Measurements from ENCODE around the gene CHCHD6.

Gene CHCHD6, protein sequence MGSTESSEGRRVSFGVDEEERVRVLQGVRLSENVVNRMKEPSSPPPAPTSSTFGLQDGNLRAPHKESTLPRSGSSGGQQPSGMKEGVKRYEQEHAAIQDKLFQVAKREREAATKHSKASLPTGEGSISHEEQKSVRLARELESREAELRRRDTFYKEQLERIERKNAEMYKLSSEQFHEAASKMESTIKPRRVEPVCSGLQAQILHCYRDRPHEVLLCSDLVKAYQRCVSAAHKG

DNA sequence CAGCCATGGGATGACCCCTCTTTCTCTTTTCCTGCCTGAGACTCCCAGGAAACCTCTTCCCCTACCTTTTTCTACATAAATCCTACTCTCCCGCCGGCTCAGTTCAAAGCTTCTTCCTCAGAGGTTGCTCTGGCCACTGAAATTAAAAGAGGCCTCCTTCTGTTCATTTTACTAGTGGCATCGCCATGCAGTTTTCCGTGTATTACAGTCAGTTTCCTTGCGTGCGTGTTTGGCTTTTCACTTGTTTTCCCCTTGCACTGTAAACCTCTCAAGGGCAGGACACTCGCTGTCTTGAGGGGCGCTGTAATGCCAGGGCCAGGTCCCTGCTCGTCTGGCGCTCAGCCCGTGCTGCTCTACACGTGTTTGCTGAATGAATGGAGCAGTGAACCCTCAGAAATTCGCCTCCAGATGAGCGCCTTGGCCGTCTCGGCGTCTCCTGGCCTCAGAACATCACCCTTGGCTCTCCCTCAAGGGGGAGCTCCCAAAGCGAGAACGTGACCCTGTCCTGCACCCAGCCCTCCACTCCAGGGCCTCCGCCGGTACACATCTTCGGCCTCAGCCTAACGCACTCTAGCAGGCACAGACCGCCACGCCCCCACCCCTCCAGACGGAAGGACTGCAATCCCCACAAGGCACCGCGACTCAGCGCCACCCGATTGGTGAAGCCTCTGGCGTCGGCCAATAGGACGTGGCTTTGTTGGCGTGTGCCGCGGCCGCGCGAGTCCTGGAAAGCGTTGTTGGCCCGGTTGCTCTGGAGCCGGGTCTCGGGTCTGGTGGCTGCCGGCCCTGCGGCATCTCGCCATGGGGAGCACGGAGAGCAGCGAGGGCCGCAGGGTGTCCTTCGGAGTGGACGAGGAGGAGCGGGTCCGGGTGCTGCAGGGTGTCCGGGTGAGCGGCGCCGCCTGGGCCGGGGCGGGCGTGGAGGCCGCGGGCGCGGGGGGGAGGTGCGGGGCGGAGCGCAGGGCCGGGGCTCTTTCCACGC is at the start of gene CHCHD6:
CHCHD6 (plus strand) TSS at position 729 of the 982 bp plus-strand sequence; CDS start at position 802, 73 bp downstream.
- DNase-seq, result peak; percentile 98

DNA sequence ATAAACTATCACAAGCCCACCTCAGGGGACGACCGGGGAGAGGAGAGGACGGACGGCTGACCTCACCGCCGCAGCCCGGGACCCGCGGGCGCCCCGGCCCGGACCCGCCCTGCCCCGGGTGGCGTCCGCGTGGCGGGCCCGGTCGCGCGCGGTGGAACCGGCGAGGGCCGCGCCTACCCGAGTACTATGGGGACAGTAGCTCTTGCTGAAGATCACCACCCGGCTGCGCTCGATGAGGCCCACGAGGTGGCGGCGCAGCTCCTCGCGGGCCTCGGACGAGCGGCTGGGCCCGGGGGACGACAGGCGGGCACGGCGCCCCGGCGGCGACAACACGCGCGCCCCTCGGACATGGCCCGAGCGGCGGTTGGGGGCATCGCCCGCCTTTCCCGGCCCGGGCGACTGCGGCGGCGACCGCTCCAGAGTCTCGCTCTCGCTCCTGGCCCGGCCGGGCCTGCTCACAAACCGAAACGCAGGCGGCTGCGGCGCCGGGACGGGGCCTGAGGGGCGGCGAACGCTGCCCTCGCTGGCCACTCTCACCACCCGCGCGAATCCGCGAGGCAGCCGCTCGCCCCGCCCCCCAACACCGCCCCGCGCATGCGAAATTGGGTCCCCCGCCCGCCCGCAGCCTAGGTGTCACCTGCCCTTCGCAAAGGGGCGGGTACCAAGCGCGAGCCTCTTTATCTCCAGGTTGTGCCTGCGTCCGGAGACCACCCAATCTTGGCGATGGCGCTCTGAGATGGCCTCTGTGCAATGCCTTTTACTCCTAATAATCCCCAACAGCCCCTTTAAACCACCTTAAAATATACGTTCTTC is 49.3 kb upstream of the CHCHD6 start, which contains the start of gene TXNRD3:
TXNRD3 (minus strand) TSS at position 554 of the 813 bp plus-strand sequence.
- DNase-seq, result peak; percentile 79

DNA sequence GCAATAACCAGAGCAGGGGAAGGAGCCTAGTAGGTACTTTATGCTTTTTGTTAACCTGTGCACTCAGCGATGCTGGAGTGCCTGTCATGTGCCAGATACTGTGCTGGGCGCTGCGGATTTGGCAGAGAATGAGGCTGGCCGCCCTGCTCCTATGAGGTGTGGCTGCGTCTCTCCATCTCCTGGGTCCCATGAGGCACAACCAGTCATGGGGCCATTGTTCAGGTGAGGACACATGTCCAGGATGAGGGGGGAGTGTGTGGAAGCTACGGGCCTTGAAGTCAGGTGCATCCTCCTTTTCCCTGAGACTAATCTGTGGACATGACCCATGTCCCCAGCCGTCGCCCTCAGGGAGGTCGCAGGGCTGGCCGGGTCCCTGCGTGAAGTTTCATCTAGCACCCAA is 48.2 kb upstream of the CHCHD6 start:
- DNase-seq, result no peak

DNA sequence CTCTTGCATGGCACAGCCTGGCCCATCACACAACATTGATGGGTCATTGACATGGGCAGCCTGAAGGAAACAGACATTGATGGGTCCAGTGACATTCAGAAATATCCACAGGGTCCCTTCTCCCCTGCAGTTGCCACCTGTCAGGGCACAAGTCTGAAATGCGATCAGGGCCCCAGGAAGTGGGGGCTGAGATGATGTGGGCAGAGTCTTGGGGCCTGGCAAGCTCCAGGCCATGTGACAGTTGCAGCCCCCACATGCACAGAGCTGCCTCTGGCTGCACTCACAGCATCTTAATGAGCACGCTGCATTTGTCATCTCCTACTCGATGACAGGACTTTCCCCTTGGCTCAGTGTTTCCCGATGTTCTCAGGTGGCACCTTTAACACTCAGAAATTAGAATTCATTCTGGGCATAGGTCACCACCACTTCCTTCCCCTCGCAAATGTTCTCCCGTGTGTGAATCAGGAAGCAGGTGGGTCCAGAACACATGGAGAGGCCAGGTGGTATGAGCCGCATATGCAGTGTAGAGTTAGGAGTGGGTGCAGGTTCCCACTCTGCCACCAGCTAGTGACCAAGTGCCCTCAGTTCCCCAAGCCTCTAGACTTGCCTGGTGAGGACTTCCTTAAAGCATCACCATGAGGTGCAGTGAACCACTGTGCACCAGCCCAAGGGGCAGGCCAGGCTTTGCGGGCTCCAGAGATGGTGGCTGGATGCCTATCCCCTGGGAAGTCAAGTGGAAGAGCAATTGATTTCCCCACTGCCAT is 47.5 kb upstream of the CHCHD6 start:
- no peak for DNase-seq

DNA sequence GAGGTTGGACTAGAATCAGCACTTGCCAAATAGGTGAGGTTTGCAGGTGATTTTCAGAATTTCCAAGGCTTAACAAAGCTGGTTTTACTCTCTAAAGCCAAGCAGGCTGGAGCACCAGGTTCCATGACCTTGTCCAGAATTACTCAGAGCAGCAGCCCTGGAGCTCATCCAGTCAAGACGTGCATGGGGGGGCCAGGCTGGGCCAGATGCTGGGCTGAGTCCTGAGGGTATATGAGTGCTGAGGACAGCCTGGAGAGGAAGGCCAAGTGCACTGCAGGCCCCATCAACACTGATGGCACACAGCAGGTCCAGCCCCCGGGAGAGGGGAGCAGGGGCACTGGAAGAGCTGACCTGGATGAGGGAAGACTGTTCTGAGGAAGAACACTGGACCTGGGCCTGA is 46.1 kb upstream of the CHCHD6 start:
- DNase-seq, result no peak

DNA sequence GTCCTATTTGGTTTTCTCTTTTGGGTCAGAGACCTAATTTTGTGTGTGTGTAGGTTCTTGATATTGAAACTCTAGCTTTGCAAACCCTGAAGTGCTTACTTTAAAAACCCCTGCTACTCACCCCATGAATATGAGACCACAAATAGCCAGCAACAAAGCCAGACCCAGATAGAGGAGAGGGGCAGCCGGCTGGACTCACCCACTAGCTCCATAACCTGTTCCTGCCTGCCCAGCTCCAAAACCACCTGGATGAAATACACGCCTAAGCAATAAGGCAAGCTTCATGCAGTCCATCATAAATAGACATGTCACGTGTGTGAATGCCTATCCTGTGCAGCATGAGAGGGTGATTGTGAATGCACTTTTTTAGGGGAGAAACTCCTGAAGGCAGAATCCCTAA is 45.5 kb upstream of the CHCHD6 start:
- DNase-seq, result no peak

DNA sequence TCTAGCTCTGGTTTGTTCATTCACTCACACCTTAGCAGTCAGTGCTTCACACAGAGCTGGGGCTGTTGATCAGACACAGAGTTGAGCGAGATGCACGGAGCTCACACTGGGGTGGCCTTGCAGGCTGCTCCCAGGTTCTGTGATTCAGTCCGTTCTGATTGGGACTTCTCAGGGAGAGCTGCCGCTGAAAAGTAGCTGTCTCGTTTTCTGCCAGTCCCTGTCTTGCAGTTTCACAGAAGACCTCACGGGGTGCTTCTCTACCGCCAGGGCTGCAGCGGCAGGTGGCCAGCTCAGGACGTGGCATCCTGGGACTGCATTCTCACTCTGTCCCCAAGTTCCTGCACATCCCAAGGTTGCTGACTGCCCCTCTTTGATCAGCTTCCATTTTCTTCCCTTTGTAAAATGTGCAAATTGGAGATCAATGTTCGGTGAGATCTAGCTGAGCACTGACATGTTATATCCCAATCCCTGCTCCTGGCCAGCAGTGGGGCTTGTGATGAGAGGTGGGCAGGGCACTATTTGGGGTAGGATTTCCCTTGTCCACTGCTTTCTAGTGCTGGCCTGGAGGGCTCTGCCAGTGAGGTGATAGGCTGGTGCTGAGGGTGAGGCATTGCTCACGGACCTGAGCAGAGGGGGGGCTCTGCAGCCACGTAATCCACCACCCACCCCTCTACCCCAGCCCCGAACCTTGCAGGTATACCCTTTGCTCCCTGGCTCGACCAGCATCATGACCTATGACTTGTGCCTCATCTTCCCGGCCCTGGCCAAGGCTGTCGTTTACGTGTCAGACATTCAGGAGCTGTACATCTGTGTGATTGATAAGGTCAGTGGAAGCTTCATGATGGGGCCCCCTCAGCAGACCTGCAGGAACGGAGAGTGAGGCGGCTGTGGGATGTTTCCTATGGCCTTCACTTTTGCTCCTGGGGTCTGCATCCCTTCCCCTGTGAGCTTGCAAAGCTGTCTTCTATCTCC is 43.8 kb upstream of the CHCHD6 start:
- no peak for DNase-seq

DNA sequence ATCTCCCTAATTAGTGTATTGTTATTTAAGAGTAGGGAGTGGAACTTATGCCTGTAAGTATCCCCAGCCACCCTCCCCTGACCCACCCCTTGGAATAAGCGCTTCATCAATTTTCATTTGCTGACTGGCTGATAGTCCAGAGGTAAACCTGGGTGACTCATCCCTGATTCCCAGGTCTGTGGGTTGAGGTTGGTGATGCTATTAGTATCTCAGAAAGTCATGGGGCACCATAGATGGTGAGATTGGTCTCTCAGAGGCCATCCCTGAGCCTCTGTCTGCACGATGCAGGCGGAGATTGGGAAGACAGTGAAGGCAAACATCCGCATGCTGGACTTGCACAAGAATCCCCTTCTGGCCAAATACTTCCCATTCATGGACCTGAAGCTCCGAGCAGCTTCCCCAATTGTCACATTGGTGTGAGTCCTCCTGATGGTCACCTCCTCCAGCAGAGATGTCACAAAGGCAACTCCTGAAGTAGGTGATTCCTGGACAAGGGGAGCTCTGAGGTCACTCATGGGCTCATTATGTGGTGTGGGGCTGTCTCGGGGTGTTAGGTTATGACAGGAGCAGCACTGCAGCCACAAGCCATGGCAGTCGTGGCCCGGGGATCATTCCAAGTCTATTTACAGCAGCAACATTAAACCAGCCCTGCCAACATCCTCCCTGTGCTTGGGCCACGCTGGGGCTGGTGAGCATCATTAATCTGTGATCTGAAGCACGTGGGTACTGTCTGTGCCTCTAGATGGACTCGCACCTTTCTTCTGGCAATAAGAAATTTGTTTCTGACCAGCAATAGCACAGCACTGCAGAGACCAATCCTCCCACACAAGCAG is 42.3 kb upstream of the CHCHD6 start:
- DNase-seq, result no peak

DNA sequence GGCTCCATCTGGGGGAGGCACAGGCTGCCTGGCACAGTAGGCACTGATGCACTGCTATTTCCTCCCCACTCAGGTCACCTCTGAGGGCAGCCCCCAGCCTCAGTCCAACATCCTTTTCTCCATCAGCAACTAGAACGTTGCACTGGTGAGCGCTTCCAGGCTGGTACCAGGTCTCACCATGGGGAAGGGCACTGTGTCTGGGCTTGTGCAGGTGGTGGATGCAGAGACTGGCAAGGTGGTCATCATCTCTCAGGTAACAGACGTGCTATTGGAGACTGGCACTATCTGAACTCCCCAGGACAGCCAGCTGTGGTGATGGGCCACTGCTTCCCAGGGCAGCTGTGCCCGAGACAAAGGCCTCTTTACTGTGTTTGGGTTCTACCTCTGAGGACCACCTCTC is 40.8 kb upstream of the CHCHD6 start:
- no peak for DNase-seq

DNA sequence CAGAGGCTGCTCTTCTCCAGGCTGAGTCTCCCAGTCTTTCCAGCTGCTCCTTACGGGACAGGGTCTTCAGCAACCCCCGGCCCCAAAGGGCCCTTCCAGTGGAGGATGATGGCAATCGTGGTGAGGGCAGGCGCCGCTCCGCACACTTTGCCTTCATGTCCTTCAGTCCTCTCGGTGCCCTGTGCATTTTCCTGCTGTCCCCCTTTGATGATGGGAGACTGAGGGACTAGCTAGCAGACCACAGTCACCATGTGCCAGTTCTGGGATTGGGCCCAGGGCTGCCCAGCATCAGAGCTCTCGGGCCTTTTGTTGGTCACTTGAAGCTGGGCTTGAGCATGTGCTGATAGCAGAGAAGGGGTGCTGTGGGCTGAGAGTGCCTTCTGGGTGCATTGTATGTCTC is 40.3 kb upstream of the CHCHD6 start:
- no peak for DNase-seq

DNA sequence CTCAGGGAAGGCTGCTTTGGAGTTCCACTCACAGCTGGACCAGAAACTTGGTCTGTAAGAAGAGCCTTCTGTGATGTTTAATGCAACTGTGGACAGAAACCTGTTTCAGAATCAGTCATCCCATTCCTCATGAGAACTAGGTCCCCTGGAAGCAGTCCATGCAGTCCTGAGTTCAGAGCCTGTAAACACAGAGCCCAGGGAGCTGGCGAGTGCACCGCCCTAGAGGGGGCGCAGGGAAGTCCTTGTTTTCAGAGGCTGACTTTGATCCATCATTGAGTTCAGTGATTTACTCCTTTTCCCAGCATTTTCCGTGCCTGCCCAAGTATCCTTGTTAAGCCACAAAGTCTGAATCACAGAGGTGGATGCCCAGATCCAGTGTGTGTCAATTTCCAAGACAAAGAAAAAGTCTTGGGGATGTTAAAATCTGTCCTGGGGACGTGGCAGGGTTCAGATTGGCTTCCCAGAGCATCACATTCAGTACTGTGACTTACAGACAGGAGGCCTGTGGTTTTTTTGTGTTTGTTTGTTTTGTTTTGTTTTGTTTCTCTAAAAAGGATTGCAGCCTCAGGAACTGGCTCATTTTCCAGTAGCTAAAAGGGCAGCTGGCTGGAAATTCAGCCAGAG is 39.3 kb upstream of the CHCHD6 start:
- no peak for DNase-seq

DNA sequence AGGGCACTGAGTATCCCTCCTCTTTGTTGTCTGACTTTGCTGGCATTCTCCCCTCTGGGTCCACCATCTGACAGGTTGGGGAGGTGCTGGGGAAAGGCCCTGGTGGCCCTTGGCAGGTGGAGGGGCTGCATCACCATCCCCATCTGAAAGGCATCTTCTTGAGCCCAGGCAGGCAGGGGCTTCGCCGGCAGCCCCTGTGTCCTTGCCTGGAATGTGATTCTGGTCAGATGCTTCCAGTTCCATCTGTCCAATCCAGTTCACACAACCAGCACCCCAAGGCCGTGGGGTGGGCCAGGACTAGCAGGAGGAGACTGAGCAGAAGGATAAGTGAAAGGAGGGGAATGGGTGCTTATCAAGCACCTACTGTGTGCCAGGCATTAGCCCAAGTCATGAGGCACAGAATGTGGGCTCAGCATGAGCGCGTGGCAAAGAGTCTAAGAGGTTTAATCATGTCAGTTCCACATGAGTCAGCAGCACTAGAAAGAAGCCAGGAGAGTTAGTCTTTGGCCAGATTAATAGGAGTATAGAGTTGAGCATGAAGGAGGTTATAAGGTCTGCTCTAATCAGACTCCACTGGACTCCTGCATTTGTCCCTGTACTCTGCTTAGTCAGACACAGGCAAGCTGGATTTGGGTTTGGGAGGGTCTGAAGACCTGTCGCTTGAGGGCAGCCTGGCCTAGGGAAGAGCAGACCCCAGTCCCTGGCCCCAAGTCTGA is 38.7 kb upstream of the CHCHD6 start:
- no peak for DNase-seq

DNA sequence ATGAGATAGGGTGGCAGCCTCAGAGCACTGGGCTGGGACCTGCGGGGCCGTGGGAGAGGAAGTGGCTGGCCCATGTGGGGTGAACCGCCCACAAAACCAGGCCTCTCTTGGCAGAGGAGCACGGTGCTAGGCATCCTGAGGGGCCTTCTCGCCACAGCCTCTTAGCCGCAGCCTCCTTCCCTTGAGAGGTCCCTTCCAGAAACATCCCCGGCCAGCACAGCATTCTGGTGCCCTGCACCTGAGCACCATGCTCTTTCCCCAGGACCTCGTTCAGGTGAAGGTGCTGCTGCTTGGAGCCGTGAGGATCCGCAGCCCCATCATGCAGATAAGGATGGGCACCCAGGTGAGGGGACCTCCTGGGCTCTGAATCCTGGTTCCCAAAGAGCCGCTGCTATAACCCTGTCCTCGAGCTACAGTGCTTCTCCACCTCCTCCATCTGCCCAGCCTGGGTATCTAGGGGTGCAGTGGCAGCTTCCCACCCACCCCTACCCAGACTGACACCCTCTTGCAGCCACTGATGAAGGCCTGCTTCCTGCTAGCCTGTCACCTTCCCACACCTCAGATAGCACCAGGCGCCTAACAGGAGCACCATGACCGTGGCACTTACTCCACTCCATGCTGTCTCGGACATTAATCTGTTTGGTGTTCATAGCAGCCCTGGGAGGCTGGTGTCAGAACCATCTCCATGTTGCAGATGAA is 37.9 kb upstream of the CHCHD6 start:
- DNase-seq, result no peak

DNA sequence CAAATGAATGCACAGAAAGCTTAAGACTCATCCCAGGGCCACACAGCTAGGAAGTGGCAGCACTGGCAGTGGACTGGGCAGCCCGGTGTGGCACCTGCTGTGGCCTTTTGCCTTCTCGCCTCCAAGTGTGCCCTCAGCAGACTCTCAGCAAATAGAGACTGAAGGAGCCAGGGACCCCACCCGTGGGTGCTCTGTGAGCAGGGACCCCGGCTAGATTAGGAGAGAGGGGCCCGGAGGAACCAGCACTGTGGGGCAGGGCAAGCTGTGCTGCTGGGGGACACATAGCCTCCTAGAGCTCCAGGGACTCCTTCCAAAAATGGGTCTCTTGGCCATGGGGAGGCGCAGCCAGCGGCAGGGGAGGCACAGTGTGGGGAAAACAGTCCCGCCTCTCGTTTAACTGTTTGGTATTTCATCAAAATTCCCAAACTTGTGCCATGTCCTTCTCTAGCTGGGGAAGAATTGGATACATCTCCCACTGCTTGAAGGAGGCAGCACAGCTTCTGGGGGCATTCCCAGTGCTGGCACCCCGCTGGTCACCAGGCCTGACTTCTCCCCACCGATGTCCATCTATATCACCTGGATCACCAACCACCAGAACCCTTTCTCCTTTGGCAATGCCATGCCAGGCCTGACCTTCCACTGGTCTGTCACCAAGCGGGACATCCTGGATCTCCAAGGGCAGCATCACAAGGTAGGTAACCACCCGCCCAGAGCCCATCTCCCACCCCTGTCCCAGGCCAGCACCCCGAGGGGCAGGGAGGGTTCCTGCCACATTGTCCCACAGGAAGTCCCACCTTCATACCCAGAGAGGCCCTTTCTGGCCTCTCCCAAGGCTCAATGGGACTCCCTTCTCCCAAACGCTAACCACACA is 37.1 kb upstream of the CHCHD6 start:
- no peak for DNase-seq

DNA sequence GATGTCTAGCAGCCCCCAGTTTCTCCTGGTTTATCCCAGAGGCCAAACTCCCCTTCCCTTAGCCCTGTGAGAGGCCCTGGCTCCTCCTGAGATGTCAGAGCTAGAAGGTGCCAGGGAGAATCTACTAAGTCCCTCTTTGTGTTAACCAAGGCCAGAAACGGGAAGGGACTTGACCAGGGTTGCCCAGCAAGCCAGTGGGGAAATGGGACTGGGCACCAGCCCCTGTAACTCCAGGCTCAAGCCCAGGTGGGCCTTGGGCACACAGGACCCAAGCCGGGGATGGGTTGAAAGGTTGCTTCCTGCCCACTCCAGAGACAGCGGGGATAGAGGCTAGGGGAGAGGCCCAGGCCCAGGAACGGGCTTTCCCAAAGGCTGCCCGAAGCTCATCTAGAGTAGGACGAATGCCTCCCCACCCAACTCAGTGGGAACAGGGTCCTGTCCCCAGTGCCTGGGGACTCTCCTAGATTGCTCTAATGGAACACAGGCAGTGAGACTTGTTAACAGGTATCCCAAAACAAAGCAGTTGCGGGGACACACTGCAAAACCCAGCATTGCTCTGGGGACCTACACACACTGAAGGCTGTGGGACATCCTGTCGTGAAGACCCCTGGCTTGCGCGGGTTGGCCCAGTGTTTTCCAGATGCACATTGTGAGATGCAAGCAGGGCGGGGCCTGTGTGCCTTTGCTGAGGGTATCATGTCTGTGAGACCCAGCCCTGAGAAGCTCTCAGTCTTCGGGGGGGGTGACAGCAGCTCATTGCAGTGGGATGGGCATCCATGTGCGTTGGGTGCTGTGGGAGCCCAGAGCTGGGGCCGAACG is 36.2 kb upstream of the CHCHD6 start:
- no peak for DNase-seq
